Neural progenitor cell (in vitro differentiated cells): ENCODE data around the gene ARAP3. TPM values are rescaled to one million over a fixed set of nuclear protein-coding genes. Genes with fewer than 3 reads are reported as not detected.
A peak's percentile ranks its signal among the peaks of the same experiment; 100 is the strongest.

Experiments
- DNase-seq: peaks from one replicate; pipeline ENCODE4 v3.0.0-alpha.2; 2016; ENCODE audit warnings: low spot score
- H2AFZ ChIP-seq: fragments of 200-600 bp; sonication (generic); replicated peaks from 2 replicates; pipeline ENCODE4 v1.6.1; 2016; ENCODE audit warnings: antibody characterized with exemption
- H3F3A ChIP-seq: fragments of 200-600 bp; sonication (generic); 2 replicates; pipeline ENCODE4 v1.6.1; 2016; ENCODE audit warnings: antibody characterized with exemption, low read depth
- H3K27ac ChIP-seq: fragments of 200-600 bp; sonication (generic); 2 replicates; pipeline ENCODE4 v1.5.1; 2016; ENCODE audit warnings: mild to moderate bottlenecking
- H3K27me3 ChIP-seq: fragments of 200-600 bp; sonication (generic); 2 replicates; pipeline ENCODE4 v1.6.1; 2016; ENCODE audit warnings: mild to moderate bottlenecking, moderate library complexity
- H3K36me3 ChIP-seq: fragments of 200-600 bp; sonication (generic); 2 replicates; pipeline ENCODE4 v1.5.1; 2016
- H3K4me1 ChIP-seq: fragments of 200-600 bp; sonication (generic); 2 replicates; pipeline ENCODE4 v1.6.1; 2016; ENCODE audit warnings: mixed run types
- H3K4me2 ChIP-seq: fragments of 200-600 bp; sonication (generic); 2 replicates; pipeline ENCODE4 v1.6.1; 2016
- H3K4me3 ChIP-seq: fragments of 200-600 bp; sonication (generic); 2 replicates; pipeline ENCODE4 v1.5.1; 2016
- H3K79me2 ChIP-seq: fragments of 200-600 bp; sonication (generic); 2 replicates; pipeline ENCODE4 v1.6.1; 2016; ENCODE audit warnings: low read depth
- H3K9ac ChIP-seq: fragments of 200-600 bp; sonication (generic); 2 replicates; pipeline ENCODE4 v1.6.1; 2016
- H3K9me3 ChIP-seq: fragments of 200-600 bp; sonication (generic); 2 replicates; pipeline ENCODE4 v1.5.1; 2016; ENCODE audit warnings: low read depth
- H4K20me1 ChIP-seq: fragments of 200-600 bp; sonication (generic); 2 replicates; pipeline ENCODE4 v1.6.1; 2016; ENCODE audit warnings: low read depth
- H3K27ac Mint-ChIP-seq: 3 replicates; pipeline ENCODE4 v1.8.0; 2021; ENCODE audit warnings: mixed read lengths
- H3K27me3 Mint-ChIP-seq: 2 replicates; pipeline ENCODE4 v1.8.0; 2022; ENCODE audit warnings: low read depth, mild to moderate bottlenecking, inconsistent platforms, moderate library complexity, mixed read lengths; ENCODE audit not compliant: insufficient read depth
- H3K36me3 Mint-ChIP-seq: 3 replicates; pipeline ENCODE4 v1.8.0; 2021; ENCODE audit warnings: mixed read lengths
- H3K4me1 Mint-ChIP-seq: 3 replicates; pipeline ENCODE4 v1.8.0; 2021; ENCODE audit warnings: mixed read lengths
- H3K4me3 Mint-ChIP-seq: 3 replicates; pipeline ENCODE4 v1.8.0; 2021; ENCODE audit warnings: mild to moderate bottlenecking, moderate library complexity, mixed read lengths
- H3K9me3 Mint-ChIP-seq: 3 replicates; pipeline ENCODE4 v1.8.0; 2020; ENCODE audit warnings: mixed read lengths
- CTCF ChIP-seq: fragments of 200-600 bp; sonication (generic); IDR thresholded peaks from 2 replicates; pipeline ENCODE4 v1.5.1; 2017; ENCODE audit warnings: antibody characterized with exemption, mild to moderate bottlenecking
- EZH2 ChIP-seq: fragments of 200-600 bp; sonication (generic); IDR thresholded peaks from 2 replicates; pipeline ENCODE4 v1.6.1; 2017; ENCODE audit warnings: antibody characterized with exemption, mild to moderate bottlenecking, moderate library complexity
- EZH2phosphoT487 ChIP-seq: fragments of 200-600 bp; sonication (generic); IDR thresholded peaks from 2 replicates; pipeline ENCODE4 v1.6.1; 2017; ENCODE audit warnings: antibody characterized with exemption
- total RNA-seq: library from RNA; depleted of rRNA; stranded (reverse); fragments of >200 nt; gene quantifications from 2 replicates; pipeline ENCODE4 v1.2.3, GENCODE V29; 2015; ENCODE audit warnings: low replicate concordance

Gene ARAP3
- total RNA-seq, 1 donor from 2014 or later = 7.6 TPM

DNA sequence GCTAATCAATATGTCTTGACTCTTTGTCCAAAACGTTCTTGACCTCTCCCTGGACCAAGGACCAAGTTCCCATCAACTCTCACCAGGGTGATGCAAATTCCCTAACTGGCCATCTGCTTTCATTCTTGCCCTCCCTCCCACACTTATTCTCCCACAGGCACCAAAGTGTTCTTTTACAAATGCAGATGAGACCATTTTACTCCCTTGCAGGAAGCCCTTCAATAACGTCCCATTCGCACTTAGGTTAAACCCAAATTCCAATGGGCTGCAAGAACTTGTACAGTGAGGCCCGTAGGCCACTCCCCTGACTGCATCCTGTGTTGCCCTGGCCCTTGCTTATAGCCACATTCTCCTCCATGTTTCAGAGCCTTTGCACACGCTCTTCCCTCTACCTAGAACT, 7.3 kb downstream of the ARAP3 start:
- Mint-ChIP-seq H3K27ac (no peak overlapping the region), H3K4me3 (no peak overlapping the region), H3K4me1 (peaks cover 25% of the 10 kb centered on the region), H3K9me3 (no peaks in the 10 kb centered on the region), H3K27me3 (no peaks in the 10 kb centered on the region), H3K36me3 (peaks cover 15% of the 10 kb centered on the region)
- no peaks in the 10 kb centered on the region for H3K4me1 ChIP-seq
- no peak overlapping the region for H2AFZ ChIP-seq
- no peak overlapping the region for H3K27ac ChIP-seq
- DNase-seq = no peak
- no peaks in the 10 kb centered on the region for H3K79me2 ChIP-seq
- TF ChIP-seq EZH2 (no peak), EZH2phosphoT487 (no peak), CTCF (no peak)
- H3K9me3 ChIP-seq = no peaks in the 10 kb centered on the region
- no peak overlapping the region for H3K4me3 ChIP-seq
- no peak overlapping the region for H3K4me2 ChIP-seq
- peaks cover 6% of the 10 kb centered on the region for H3F3A ChIP-seq
- H3K9ac ChIP-seq = no peak overlapping the region
- H4K20me1 ChIP-seq = peaks cover 2% of the 10 kb centered on the region
- H3K27me3 ChIP-seq = no peaks in the 10 kb centered on the region
- no peaks in the 10 kb centered on the region for H3K36me3 ChIP-seq

GRCh38 chr5:141672841-141673813, 8.9 kb downstream of the ARAP3 start:
- H3K9ac ChIP-seq = no peak overlapping the region
- Mint-ChIP-seq H3K9me3 (no peaks in the 10 kb centered on the region), H3K27me3 (peaks cover 2% of the 10 kb centered on the region), H3K4me3 (no peak overlapping the region), H3K36me3 (peaks cover 14% of the 10 kb centered on the region), H3K4me1 (peaks cover 22% of the 10 kb centered on the region), H3K27ac (peak overlapping the region; percentile 36)
- no peaks in the 10 kb centered on the region for H3K36me3 ChIP-seq
- peaks cover 2% of the 10 kb centered on the region for H4K20me1 ChIP-seq
- peaks cover 6% of the 10 kb centered on the region for H3F3A ChIP-seq
- H3K27me3 ChIP-seq = no peaks in the 10 kb centered on the region
- H3K9me3 ChIP-seq = no peaks in the 10 kb centered on the region
- H3K79me2 ChIP-seq = no peaks in the 10 kb centered on the region
- H3K4me2 ChIP-seq = no peak overlapping the region
- TF ChIP-seq CTCF (no peak), EZH2phosphoT487 (no peak), EZH2 (no peak)
- DNase-seq = peak; percentile 49
- no peak overlapping the region for H2AFZ ChIP-seq
- H3K4me3 ChIP-seq = no peak overlapping the region
- H3K27ac ChIP-seq = no peak overlapping the region
- H3K4me1 ChIP-seq = no peaks in the 10 kb centered on the region

DNA sequence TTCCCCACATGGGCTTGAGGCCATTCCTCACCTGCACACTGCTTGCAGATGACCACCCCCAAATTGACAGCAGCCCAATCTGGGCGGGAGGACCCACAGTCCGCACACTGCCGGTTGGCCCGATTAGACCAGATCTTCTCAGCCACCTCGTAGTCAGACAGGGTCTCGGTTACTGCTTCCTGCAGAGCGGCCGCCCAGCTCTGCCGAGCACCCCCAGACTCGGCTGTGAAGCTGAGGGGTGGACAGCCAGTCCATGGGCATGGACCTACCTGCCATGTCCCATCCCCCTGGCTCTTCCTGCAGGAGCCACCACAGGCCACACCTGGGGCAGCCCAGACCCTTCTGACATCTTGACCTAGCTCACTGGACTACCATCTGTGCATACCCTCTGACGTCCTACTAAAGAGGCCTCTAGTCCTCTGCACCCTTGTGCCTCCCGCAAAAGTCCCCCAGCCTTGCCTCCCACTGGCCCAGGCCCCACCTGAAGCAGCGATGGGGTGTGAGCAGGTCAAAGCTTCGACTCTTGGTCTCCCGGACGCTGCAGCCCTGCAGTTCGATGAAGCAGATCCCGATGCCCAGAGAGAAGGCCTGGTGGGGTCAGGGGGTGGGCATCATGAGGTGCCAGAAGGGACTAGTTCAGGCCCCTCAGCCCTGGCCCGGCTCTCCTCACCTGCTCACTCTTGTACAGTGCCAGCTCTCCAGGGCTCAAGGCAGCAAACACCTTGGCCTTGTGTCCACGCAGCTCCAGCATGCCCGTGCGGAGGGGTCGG, 9.8 kb downstream of the ARAP3 start:
- H3K27ac Mint-ChIP-seq = no peak overlapping the region
- no peak overlapping the region for H3K4me3 Mint-ChIP-seq
- H3K9me3 Mint-ChIP-seq = no peaks in the 10 kb centered on the region
- peaks cover 2% of the 10 kb centered on the region for H3F3A ChIP-seq
- H3K27me3 Mint-ChIP-seq = peaks cover 3% of the 10 kb centered on the region
- peaks cover 10% of the 10 kb centered on the region for H3K36me3 Mint-ChIP-seq
- no peaks in the 10 kb centered on the region for H3K36me3 ChIP-seq
- H3K9me3 ChIP-seq = no peaks in the 10 kb centered on the region
- H3K27me3 ChIP-seq = no peaks in the 10 kb centered on the region
- DNase-seq = no peak
- no peak overlapping the region for H3K4me2 ChIP-seq
- peaks cover 20% of the 10 kb centered on the region for H3K4me1 Mint-ChIP-seq
- no peaks in the 10 kb centered on the region for H3K4me1 ChIP-seq
- no peak overlapping the region for H3K9ac ChIP-seq
- H3K79me2 ChIP-seq = no peaks in the 10 kb centered on the region
- H3K27ac ChIP-seq = no peak overlapping the region
- TF ChIP-seq EZH2 (no peak), CTCF (no peak), EZH2phosphoT487 (no peak)
- H2AFZ ChIP-seq = no peak overlapping the region
- H3K4me3 ChIP-seq = no peak overlapping the region
- H4K20me1 ChIP-seq = peaks cover 2% of the 10 kb centered on the region
